Prostate gland (tissue), 2 donors: ENCODE results near the gene RBM38. TPM values are rescaled to one million over a fixed set of nuclear protein-coding genes. Genes with fewer than 3 reads are reported as not detected.
A peak's percentile ranks its signal among the peaks of the same experiment; 100 is the strongest.

Experiments used
- DNase-seq: peaks from one replicate; pipeline ENCODE4 v3.0.0-alpha.2; 2019; ENCODE audit warnings: low spot score
- H3K27ac ChIP-seq, 2 donors: fragments of 200-600 bp; sonication (generic); 2 replicates each; pipeline ENCODE4 v1.5.1; 2017 to 2019
- H3K27me3 ChIP-seq: fragments of 200-600 bp; sonication (generic); replicated peaks from 2 replicates; pipeline ENCODE4 v1.5.1; 2019; ENCODE audit not compliant: insufficient read depth
- H3K36me3 ChIP-seq, 2 donors: fragments of 200-600 bp; sonication (generic); 1 replicate in 1 of 2; 2 replicates in 1 of 2; pipeline versions ENCODE4 v1.5.1 to v1.8.1; 2017 to 2019
- H3K4me1 ChIP-seq: fragments of 200-600 bp; sonication (generic); replicated peaks from 2 replicates; pipeline ENCODE4 v1.5.1; 2019
- H3K4me3 ChIP-seq, 2 donors: fragments of 200-600 bp; sonication (generic); 2 replicates each; pipeline ENCODE4 v1.5.1; 2017 to 2019
- H3K9me3 ChIP-seq: fragments of 200-600 bp; sonication (generic); 2 replicates; pipeline ENCODE4 v1.5.1; 2017
- CTCF ChIP-seq, 4 experiments: fragments of 200-600 bp in 2 of 4; fragments of 450-650 bp in 2 of 4; sonication (generic) in 2 of 4; IDR thresholded peaks; 1 replicate in 3 of 4; 2 replicates in 1 of 4; pipeline ENCODE4 v1.5.1; 2016 to 2019; ENCODE audit warnings: antibody characterized with exemption in 4 of 4, mild to moderate bottlenecking in 2 of 4, moderate library complexity in 2 of 4
- POLR2A ChIP-seq: fragments of 450-650 bp; IDR thresholded peaks from one replicate; pipeline ENCODE4 v1.6.1; 2016; ENCODE audit warnings: antibody characterized with exemption, mild to moderate bottlenecking
- POLR2AphosphoS5 ChIP-seq: sonication (generic); formaldehyde crosslinking; IDR thresholded peaks from one replicate; pipeline ENCODE4 v1.6.1; 2017; ENCODE audit warnings: antibody characterized with exemption
- WGBS: methylation state at CpG from one replicate; pipeline ENCODE4 v1.1.5; 2018; 5-methylcytosine and 5-hydroxymethylcytosine counted together
- intact Hi-C: fragments of 100-400 bp; cut with DNase I; formaldehyde crosslinking; loops from one replicate; pipeline ENCODE4 v1.14.2; 2022
- total RNA-seq, 2 donors: library from RNA; depleted of rRNA; stranded (reverse); fragments of >200 nt; gene quantifications; one replicate each; pipeline ENCODE4 v1.1.0, GENCODE V29; 2016

Gene RBM38
- total RNA-seq, 2 donors from 2014 or later, result 29.9 to 104 TPM

- H3K9me3 ChIP-seq, result no peaks in the 10 kb centered on the region
- H3K4me3 ChIP-seq, result no peak overlapping the region
- H3K27ac ChIP-seq, result peak overlapping the region; percentile 67 to 78
- DNase-seq, result no peak
- 52% methylated on average over 13 of the region's 13 CpGs for WGBS
- intact Hi-C loops, result loop anchor here (10.0 kb wide), 1 partner anchor 317 kb away; the partner anchor contains the start of gene PMEPA1
- no peaks in the 10 kb centered on the region for H3K27me3 ChIP-seq
- peaks cover 0 to 6% of the 10 kb centered on the region in 2 donors for H3K36me3 ChIP-seq
- H3K4me1 ChIP-seq, result peaks cover 5% of the 10 kb centered on the region
- TF ChIP-seq POLR2AphosphoS5 (no peak), CTCF (IDR thresholded peaks at IDR 0.05) (no peak), POLR2A (no peak)
Observed at GRCh38 chr20:57397693-57398108, 6.5 kb downstream of the RBM38 start.

- Histone ChIP-seq H3K27me3 (no peaks in the 10 kb centered on the region), H3K4me1 (peaks cover under 1% of the 10 kb centered on the region), H3K27ac (peak overlapping the region; percentile 67 to 78), H3K9me3 (no peaks in the 10 kb centered on the region), H3K36me3 (peaks cover 0 to 6% of the 10 kb centered on the region in 2 donors), H3K4me3 (no peak overlapping the region)
- intact Hi-C loops, result loop anchor here (10.0 kb wide), 1 partner anchor 316 kb away; the partner anchor contains the start of gene PMEPA1
- WGBS, result 22% methylated on average over 20 of the region's 27 CpGs
- peak; percentile 61 for DNase-seq
- TF ChIP-seq CTCF (IDR thresholded peaks at IDR 0.05), result no peak
- peak; percentile 17 for TF ChIP-seq POLR2AphosphoS5
- no peak for TF ChIP-seq POLR2A
Observed at GRCh38 chr20:57398231-57398821, 7.1 kb downstream of the RBM38 start.

GRCh38 chr20:57398901-57399535 is 7.8 kb downstream of the RBM38 start:
- no peaks in the 10 kb centered on the region for H3K27me3 ChIP-seq
- peak overlapping the region; percentile 67 to 78 for H3K27ac ChIP-seq
- TF ChIP-seq CTCF (IDR thresholded peaks at IDR 0.05), result no peak
- no peak for TF ChIP-seq POLR2A
- no peak for TF ChIP-seq POLR2AphosphoS5
- WGBS, result 43% methylated on average over 13 of the region's 13 CpGs
- intact Hi-C loops, result loop anchor here (10.0 kb wide), 1 partner anchor 316 kb away; the partner anchor contains the start of gene PMEPA1
- H3K36me3 ChIP-seq, result peaks cover 0 to 6% of the 10 kb centered on the region in 2 donors
- H3K4me3 ChIP-seq, result no peak overlapping the region
- no peaks in the 10 kb centered on the region for H3K9me3 ChIP-seq
- H3K4me1 ChIP-seq, result no peaks in the 10 kb centered on the region
- no peak for DNase-seq

- TF ChIP-seq POLR2AphosphoS5, result no peak
- no peak for TF ChIP-seq POLR2A
- no peak for TF ChIP-seq CTCF (IDR thresholded peaks at IDR 0.05)
- Histone ChIP-seq H3K9me3 (no peaks in the 10 kb centered on the region), H3K4me1 (no peaks in the 10 kb centered on the region), H3K36me3 (peaks cover 0 to 6% of the 10 kb centered on the region in 2 donors), H3K27me3 (no peaks in the 10 kb centered on the region), H3K27ac (peak overlapping the region; percentile 67 to 78), H3K4me3 (no peak overlapping the region)
- no peak for DNase-seq
- 54% methylated on average over 21 of the region's 21 CpGs for WGBS
- intact Hi-C loops, result loop anchor here (10.0 kb wide), 1 partner anchor 315 kb away; the partner anchor contains the start of gene PMEPA1
Observed at GRCh38 chr20:57399587-57400155, 8.5 kb downstream of the RBM38 start.
